Activated CD8-positive, alpha-beta memory T cell treated with anti-CD3 and anti-CD28 coated beads, Interleukin-2, amount 10 ng/mL, durations not matched to agents 7 days and 5 days (primary cell): ENCODE data around the gene CORO2B. TPM values are rescaled to one million over a fixed set of nuclear protein-coding genes. Genes with fewer than 3 reads are reported as not detected.

Source experiments
- ATAC-seq: fragments of 150-1000 bp; cut with Tn5 transposase; one replicate; pipeline ENCODE4 v1.10.0; 2021; ENCODE audit warnings: moderate library complexity
- CTCF ChIA-PET: fragments of 350-600 bp; sonication (Branson Sonifier 250); formaldehyde crosslinking; loops from one replicate; lab custom pipeline; 2021; ENCODE audit warnings: antibody characterized with exemption; lab: Charles Lee
- DNase-seq: peaks from one replicate; pipeline ENCODE4 v3.0.0-alpha.2; 2020
- H3K27ac Mint-ChIP-seq: one replicate; pipeline ENCODE4 v1.8.0; 2021; ENCODE audit warnings: mild to moderate bottlenecking, mixed read lengths
- H3K27me3 Mint-ChIP-seq: one replicate; pipeline ENCODE4 v1.8.0; 2021; ENCODE audit warnings: mixed read lengths
- H3K36me3 Mint-ChIP-seq: one replicate; pipeline ENCODE4 v1.8.0; 2021; ENCODE audit warnings: mild to moderate bottlenecking, mixed read lengths
- H3K4me1 Mint-ChIP-seq: one replicate; pipeline ENCODE4 v1.8.0; 2021; ENCODE audit warnings: mixed read lengths
- H3K4me3 Mint-ChIP-seq: one replicate; pipeline ENCODE4 v1.8.0; 2021; ENCODE audit warnings: mild to moderate bottlenecking, moderate library complexity, mixed read lengths
- H3K9me3 Mint-ChIP-seq: one replicate; pipeline ENCODE4 v1.8.0; 2022; ENCODE audit warnings: low read depth, mixed read lengths
- total RNA-seq, 2 experiments: library from RNA; stranded (reverse); gene quantifications; one replicate each; pipeline ENCODE4 v1.2.3, GENCODE V29; 2021

Gene CORO2B
- total RNA-seq, 2 experiments from 2014 or later: not detected

GRCh38 chr15:68593341-68593740 lies 14.5 kb downstream of the CORO2B start:
- DNase-seq (no peak), ATAC-seq (no peak)
- H3K27me3 Mint-ChIP-seq: peaks cover 17% of the 10 kb centered on the region
- H3K4me3 Mint-ChIP-seq: no peak overlapping the region
- no peaks in the 10 kb centered on the region for H3K4me1 Mint-ChIP-seq
- H3K36me3 Mint-ChIP-seq: no peaks in the 10 kb centered on the region
- H3K9me3 Mint-ChIP-seq: no peaks in the 10 kb centered on the region
- H3K27ac Mint-ChIP-seq: no peak overlapping the region
- CTCF ChIA-PET: interaction anchor here (0.8 to 2.0 kb wide), 2 partner anchors 19 to 57 kb away, joined by 3 to 5 read pairs; no protein-coding TSS in a partner anchor

GRCh38 chr15:68593828-68594532 lies 15.2 kb downstream of the CORO2B start:
- Mint-ChIP-seq H3K4me3 (no peak overlapping the region), H3K9me3 (no peaks in the 10 kb centered on the region), H3K4me1 (no peaks in the 10 kb centered on the region), H3K27me3 (peaks cover 17% of the 10 kb centered on the region), H3K27ac (no peak overlapping the region), H3K36me3 (no peaks in the 10 kb centered on the region)
- DNase-seq: no peak
- no peak for ATAC-seq
- CTCF ChIA-PET: interaction anchor here (0.8 to 2.0 kb wide), 4 partner anchors 9 to 57 kb away, joined by 3 to 5 read pairs (median 3); no protein-coding TSS in a partner anchor

- no peak for ATAC-seq
- CTCF ChIA-PET: interaction anchor here (1.0 to 1.1 kb wide), 2 partner anchors 10 to 35 kb away, joined by 3 read pairs; no protein-coding TSS in a partner anchor
- Mint-ChIP-seq H3K4me1 (no peaks in the 10 kb centered on the region), H3K4me3 (no peak overlapping the region), H3K27me3 (peaks cover 17% of the 10 kb centered on the region), H3K36me3 (no peaks in the 10 kb centered on the region), H3K27ac (no peak overlapping the region), H3K9me3 (no peaks in the 10 kb centered on the region)
- DNase-seq: no peak
Observed at GRCh38 chr15:68594533-68595259, 15.9 kb downstream of the CORO2B start.

GRCh38 chr15:68595260-68595564 lies 16.4 kb downstream of the CORO2B start:
- ATAC-seq (no peak), DNase-seq (no peak)
- H3K4me3 Mint-ChIP-seq: no peak overlapping the region
- H3K27ac Mint-ChIP-seq: no peak overlapping the region
- CTCF ChIA-PET: no interaction called here
- H3K27me3 Mint-ChIP-seq: peaks cover 17% of the 10 kb centered on the region
- H3K4me1 Mint-ChIP-seq: no peaks in the 10 kb centered on the region
- H3K9me3 Mint-ChIP-seq: no peaks in the 10 kb centered on the region
- H3K36me3 Mint-ChIP-seq: no peaks in the 10 kb centered on the region

- ATAC-seq (no peak), DNase-seq (no peak)
- CTCF ChIA-PET: no interaction called here
- Mint-ChIP-seq H3K4me1 (no peaks in the 10 kb centered on the region), H3K4me3 (no peak overlapping the region), H3K9me3 (no peaks in the 10 kb centered on the region), H3K27ac (no peak overlapping the region), H3K27me3 (peaks cover 17% of the 10 kb centered on the region), H3K36me3 (no peaks in the 10 kb centered on the region)
Observed at GRCh38 chr15:68595761-68596160, 17.0 kb downstream of the CORO2B start.

GRCh38 chr15:68596691-68597090 lies 17.9 kb downstream of the CORO2B start:
- Mint-ChIP-seq H3K27me3 (peaks cover 17% of the 10 kb centered on the region), H3K9me3 (no peaks in the 10 kb centered on the region), H3K4me3 (no peak overlapping the region), H3K27ac (no peak overlapping the region), H3K4me1 (no peaks in the 10 kb centered on the region), H3K36me3 (no peaks in the 10 kb centered on the region)
- DNase-seq (no peak), ATAC-seq (no peak)
- CTCF ChIA-PET: no interaction called here

GRCh38 chr15:68597581-68597980 lies 18.8 kb downstream of the CORO2B start:
- Mint-ChIP-seq H3K4me1 (no peaks in the 10 kb centered on the region), H3K27me3 (peaks cover 12% of the 10 kb centered on the region), H3K4me3 (no peak overlapping the region), H3K9me3 (no peaks in the 10 kb centered on the region), H3K27ac (no peak overlapping the region), H3K36me3 (no peaks in the 10 kb centered on the region)
- ATAC-seq (no peak), DNase-seq (no peak)
- CTCF ChIA-PET: interaction anchor here (0.7 kb wide), 1 partner anchor 36 kb away, joined by 3 read pairs; no protein-coding TSS in a partner anchor

- peaks cover 6% of the 10 kb centered on the region for H3K27me3 Mint-ChIP-seq
- H3K4me1 Mint-ChIP-seq: no peaks in the 10 kb centered on the region
- H3K36me3 Mint-ChIP-seq: no peaks in the 10 kb centered on the region
- ATAC-seq (no peak), DNase-seq (no peak)
- no peaks in the 10 kb centered on the region for H3K9me3 Mint-ChIP-seq
- no peak overlapping the region for H3K4me3 Mint-ChIP-seq
- CTCF ChIA-PET: interaction anchor here (0.7 kb wide), 1 partner anchor 35 kb away, joined by 3 read pairs; no protein-coding TSS in a partner anchor
- no peak overlapping the region for H3K27ac Mint-ChIP-seq
Observed at GRCh38 chr15:68598171-68599152, 19.7 kb downstream of the CORO2B start.

- no peaks in the 10 kb centered on the region for H3K27me3 Mint-ChIP-seq
- H3K9me3 Mint-ChIP-seq: no peaks in the 10 kb centered on the region
- no peaks in the 10 kb centered on the region for H3K4me1 Mint-ChIP-seq
- DNase-seq (no peak), ATAC-seq (no peak)
- H3K36me3 Mint-ChIP-seq: no peaks in the 10 kb centered on the region
- no peak overlapping the region for H3K27ac Mint-ChIP-seq
- no peak overlapping the region for H3K4me3 Mint-ChIP-seq
- CTCF ChIA-PET: no interaction called here
Observed at GRCh38 chr15:68599153-68599545, 20.4 kb downstream of the CORO2B start.

- no peak overlapping the region for H3K4me3 Mint-ChIP-seq
- CTCF ChIA-PET: no interaction called here
- H3K4me1 Mint-ChIP-seq: no peaks in the 10 kb centered on the region
- no peaks in the 10 kb centered on the region for H3K36me3 Mint-ChIP-seq
- H3K27me3 Mint-ChIP-seq: no peaks in the 10 kb centered on the region
- ATAC-seq (no peak), DNase-seq (no peak)
- H3K9me3 Mint-ChIP-seq: no peaks in the 10 kb centered on the region
- no peak overlapping the region for H3K27ac Mint-ChIP-seq
Observed at GRCh38 chr15:68599560-68600071, 20.8 kb downstream of the CORO2B start.

- H3K27me3 Mint-ChIP-seq: no peaks in the 10 kb centered on the region
- DNase-seq: no peak
- ATAC-seq: no peak
- CTCF ChIA-PET: no interaction called here
- H3K9me3 Mint-ChIP-seq: no peaks in the 10 kb centered on the region
- no peak overlapping the region for H3K4me3 Mint-ChIP-seq
- no peaks in the 10 kb centered on the region for H3K36me3 Mint-ChIP-seq
- H3K27ac Mint-ChIP-seq: no peak overlapping the region
- H3K4me1 Mint-ChIP-seq: no peaks in the 10 kb centered on the region
Observed at GRCh38 chr15:68601206-68602197, 22.7 kb downstream of the CORO2B start.
